Fibroblast of villous mesenchyme (primary cell): Measurements from ENCODE around the gene ABCB7. TPM values are rescaled to one million over a fixed set of nuclear protein-coding genes. Genes with fewer than 3 reads are reported as not detected.
A peak's percentile ranks its signal among the peaks of the same experiment; 100 is the strongest.

Experiments used
- DNase-seq: peaks from one replicate; pipeline ENCODE4 v3.0.0-alpha.2; 2010; ENCODE audit warnings: low read depth
- H3K4me3 ChIP-seq: 2 replicates; pipeline ENCODE4 v1.5.1; 2011; ENCODE audit warnings: low read depth, mild to moderate bottlenecking, low read length
- total RNA-seq: library from RNA; depleted of rRNA; stranded (reverse); fragments of >200 nt; gene quantifications from 2 replicates; pipeline ENCODE4 v1.2.3, GENCODE V29; 2012
- TF ChIP-seq, protein P1 (sequence below): IDR thresholded peaks from 2 replicates; pipeline ENCODE4 v1.5.1; 2012; ENCODE audit warnings: low read depth, mild to moderate bottlenecking, low read length; ENCODE audit not compliant: insufficient read depth

The ABCB7 gene
- total RNA-seq, 1 donor: 18.6 TPM

DNA sequence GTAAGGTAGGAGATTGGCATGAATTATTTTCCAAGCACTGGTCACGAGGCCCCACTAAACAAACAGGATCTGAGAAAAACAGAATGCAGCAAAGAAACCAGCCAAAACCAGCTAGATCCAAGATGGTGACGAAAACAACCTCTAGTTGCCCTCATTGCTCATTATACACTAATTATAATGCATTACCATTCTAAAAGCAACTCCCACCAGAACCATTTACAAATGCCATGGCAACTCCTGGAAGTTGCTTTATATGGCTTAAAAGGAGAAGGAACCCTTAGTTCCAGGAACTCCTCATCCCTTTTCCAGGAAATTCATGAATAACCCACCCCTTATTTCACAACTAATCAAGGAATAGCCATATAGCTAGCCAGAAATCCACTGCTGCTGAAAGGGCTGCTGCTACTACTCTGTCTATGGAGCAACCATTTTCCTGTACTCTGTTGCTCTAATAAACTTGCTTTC is 69.3 kb downstream of the ABCB7 start:
- peak; percentile 26 for DNase-seq
- H3K4me3 ChIP-seq: no peak overlapping the region
- TF ChIP-seq, protein P1, sequence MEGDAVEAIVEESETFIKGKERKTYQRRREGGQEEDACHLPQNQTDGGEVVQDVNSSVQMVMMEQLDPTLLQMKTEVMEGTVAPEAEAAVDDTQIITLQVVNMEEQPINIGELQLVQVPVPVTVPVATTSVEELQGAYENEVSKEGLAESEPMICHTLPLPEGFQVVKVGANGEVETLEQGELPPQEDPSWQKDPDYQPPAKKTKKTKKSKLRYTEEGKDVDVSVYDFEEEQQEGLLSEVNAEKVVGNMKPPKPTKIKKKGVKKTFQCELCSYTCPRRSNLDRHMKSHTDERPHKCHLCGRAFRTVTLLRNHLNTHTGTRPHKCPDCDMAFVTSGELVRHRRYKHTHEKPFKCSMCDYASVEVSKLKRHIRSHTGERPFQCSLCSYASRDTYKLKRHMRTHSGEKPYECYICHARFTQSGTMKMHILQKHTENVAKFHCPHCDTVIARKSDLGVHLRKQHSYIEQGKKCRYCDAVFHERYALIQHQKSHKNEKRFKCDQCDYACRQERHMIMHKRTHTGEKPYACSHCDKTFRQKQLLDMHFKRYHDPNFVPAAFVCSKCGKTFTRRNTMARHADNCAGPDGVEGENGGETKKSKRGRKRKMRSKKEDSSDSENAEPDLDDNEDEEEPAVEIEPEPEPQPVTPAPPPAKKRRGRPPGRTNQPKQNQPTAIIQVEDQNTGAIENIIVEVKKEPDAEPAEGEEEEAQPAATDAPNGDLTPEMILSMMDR: no peak

DNA sequence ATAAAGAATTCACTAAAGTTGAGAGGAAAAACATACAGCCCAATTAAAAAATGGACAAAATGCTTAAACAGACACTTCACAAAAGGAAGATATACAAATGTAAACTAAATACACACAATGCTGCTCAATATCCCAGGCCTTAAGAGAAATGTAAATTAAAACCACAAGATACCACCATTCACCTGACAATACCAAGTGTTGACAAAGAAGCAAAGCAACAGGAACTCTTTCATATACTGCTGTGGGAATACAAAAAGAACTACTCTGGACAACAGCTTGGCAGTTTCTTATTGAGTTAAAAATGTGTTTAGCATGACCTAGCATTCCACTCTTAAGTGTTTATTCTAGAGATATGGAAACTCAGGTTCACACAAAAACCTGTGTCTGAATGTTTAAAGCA is 71.3 kb downstream of the ABCB7 start:
- no peak for DNase-seq
- H3K4me3 ChIP-seq: no peak overlapping the region
- TF ChIP-seq, protein P1: no peak

DNA sequence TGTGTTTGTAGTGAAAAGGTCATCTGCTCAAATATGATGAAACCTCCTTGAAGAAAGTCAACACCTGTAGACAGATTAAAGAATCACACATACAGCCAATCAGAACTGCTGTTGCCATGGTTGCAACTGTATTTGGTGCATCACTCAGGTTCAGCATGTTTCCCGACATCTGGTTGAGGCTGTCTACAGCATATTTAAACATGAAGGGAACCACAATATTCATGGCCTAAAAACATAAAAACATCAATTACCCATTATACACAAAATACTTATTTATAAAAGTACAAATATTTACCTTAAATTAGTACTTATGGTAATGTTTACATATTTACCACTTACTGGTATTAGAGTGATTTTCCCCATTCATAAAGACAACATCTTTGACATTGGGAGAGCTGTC is 79.7 kb downstream of the ABCB7 start:
- peak; percentile 1 for DNase-seq
- H3K4me3 ChIP-seq: no peak overlapping the region
- TF ChIP-seq, protein P1: no peak

DNA sequence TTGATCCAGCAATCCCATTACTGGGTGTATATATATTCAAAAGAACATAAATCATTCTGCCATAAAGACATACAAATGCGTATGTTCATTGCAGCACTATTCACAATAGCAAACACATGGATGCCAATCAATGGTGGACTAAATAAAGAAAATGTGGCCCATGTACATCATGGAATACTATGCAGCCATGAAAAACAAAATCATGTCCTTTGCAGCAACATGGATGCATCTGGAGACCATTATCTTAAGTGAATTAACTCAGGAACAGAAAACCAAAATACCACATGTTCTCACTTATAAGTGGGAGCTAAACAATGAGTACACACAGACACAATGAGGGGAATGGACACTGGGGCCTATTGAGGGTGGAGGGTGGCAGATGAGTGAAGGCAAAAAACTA is 81.6 kb downstream of the ABCB7 start:
- DNase-seq: no peak
- TF ChIP-seq, protein P1: no peak
- no peak overlapping the region for H3K4me3 ChIP-seq

DNA sequence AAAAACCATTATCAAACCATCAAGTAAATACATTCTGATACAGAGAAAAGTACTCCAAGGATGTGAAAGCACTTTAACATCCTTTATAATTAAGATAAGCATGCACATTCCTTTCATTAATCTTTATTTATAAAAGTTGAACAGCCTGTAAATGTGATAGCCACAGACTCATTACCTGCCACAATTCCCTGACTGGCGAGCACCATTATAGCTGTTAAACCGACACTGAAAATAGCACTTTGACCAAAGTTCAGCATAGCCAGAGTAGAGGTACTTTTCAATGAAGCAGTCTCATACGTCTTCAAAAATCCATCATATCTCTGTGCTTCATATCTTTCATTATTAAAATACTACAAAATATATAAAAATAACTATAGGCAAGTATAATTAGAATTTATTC is 84.7 kb downstream of the ABCB7 start:
- DNase-seq: no peak
- TF ChIP-seq, protein P1: no peak
- no peak overlapping the region for H3K4me3 ChIP-seq

DNA sequence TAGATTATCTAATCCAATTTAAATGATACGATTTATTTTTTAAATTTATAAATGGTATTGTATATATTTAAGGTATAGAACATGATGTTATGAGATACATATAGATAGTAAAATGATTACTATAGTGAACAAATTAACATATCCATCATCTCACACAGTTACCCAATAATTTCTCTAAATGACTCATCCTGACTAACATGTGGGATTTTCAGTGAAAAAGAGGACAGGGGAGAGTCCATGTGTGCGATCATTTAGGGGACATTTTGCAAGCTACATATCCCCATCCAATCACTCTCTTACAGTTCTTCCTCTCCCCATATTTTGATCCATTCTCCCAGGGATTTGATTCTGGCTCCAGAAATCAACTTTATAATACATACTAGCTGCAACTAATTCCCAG is 88.2 kb downstream of the ABCB7 start:
- no peak overlapping the region for H3K4me3 ChIP-seq
- DNase-seq: peak; percentile 2
- TF ChIP-seq, protein P1: no peak

DNA sequence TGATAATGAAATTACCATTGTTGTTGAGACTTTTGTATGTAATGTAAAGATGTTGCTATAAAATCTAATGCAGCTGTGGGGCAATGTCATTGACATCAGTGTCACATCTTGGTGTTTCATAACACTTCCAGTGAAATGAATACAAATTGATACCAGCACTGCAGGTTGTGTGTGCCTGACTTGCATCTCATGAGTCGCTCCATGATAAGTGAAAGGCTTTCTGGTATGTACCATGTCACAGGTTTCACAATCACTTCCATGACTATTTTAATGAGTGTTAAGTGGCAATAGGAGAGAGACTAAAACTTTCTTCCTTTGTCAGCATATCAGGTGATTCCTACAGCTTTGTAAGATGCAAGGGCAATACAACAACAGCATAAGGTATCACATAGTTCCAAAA is 94.4 kb downstream of the ABCB7 start:
- DNase-seq: peak; percentile 3
- H3K4me3 ChIP-seq: no peak overlapping the region
- TF ChIP-seq, protein P1: no peak
